Left lobe of liver (tissue), 2 donors: ENCODE measurements around the gene KIF6. TPM values are rescaled to one million over a fixed set of nuclear protein-coding genes. Genes with fewer than 3 reads are reported as not detected.
"Not testable (repeated sequence)": the region's sequence is repeated elsewhere in the genome, so short reads cannot be mapped to it uniquely, and the experiment has no call there.

Experiments used
- ATAC-seq: fragments of 200-7000 bp; cut with Tn5 transposase; one replicate; pipeline ENCODE4 v1.9.1; 2020; ENCODE audit warnings: mild to moderate bottlenecking, moderate library complexity
- DNase-seq: peaks from one replicate; pipeline ENCODE4 v3.0.0-alpha.2; 2020; ENCODE audit warnings: low spot score
- total RNA-seq: library from RNA; stranded (reverse); gene quantifications from one replicate; pipeline ENCODE4 v1.2.1, GENCODE V29; 2021
- donor health status: DM: no; HTN: no; CAD: no; lungs with moderate emphysema.
- donor health status: DM: no; HTN: yes; CAD: no.

The KIF6 gene
- total RNA-seq, 1 donor from 2014 or later: 0.05 TPM

- DNase-seq: no peak
- no peak for ATAC-seq
Observed at GRCh38 chr6:39515006-39515405, 210.2 kb downstream of the KIF6 start.

GRCh38 chr6:39509831-39510230 is 215.4 kb downstream of the KIF6 start:
- not testable (repeated sequence) for ATAC-seq, DNase-seq

- ATAC-seq (no peak), DNase-seq (no peak)
Observed at GRCh38 chr6:39508515-39508914, 216.7 kb downstream of the KIF6 start.

GRCh38 chr6:39507331-39507998 is 217.7 kb downstream of the KIF6 start:
- ATAC-seq: no peak
- DNase-seq: no peak

GRCh38 chr6:39502362-39502955 is 222.7 kb downstream of the KIF6 start:
- not testable (repeated sequence) for ATAC-seq

GRCh38 chr6:39499053-39499452 is 226.2 kb downstream of the KIF6 start:
- ATAC-seq (no peak), DNase-seq (no peak)

More at GRCh38 chr6:39502362-39502955, 222.7 kb downstream of the KIF6 start:
- not testable (repeated sequence) for DNase-seq

DNA sequence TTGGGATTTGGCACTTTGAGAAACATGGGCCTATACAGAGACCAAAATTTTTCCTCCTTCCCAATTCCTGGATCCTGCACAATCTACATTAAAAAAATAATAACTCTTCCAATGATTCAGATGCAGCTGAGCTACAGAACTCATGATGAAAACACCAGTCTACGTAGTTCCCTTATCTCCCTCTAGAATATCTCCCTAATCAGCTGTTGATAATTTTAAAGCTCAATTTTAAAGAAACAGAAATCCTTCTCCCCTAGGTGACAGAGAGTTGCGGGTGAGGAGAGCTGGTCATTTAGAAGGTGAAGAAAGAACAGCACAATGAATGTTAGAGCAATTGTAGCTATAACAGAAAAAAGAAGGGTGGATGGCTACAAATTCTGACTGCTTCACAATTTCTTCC is 227.1 kb downstream of the KIF6 start:
- no peak for DNase-seq
- no peak for ATAC-seq

- DNase-seq: peak; percentile 73
Observed at GRCh38 chr6:39496915-39497314, 228.3 kb downstream of the KIF6 start.

GRCh38 chr6:39496456-39496855 is 228.8 kb downstream of the KIF6 start:
- ATAC-seq: no peak
- DNase-seq: no peak

More at GRCh38 chr6:39496915-39497314, 228.3 kb downstream of the KIF6 start:
- peak; percentile 97 for ATAC-seq

- ATAC-seq: no peak
- DNase-seq: no peak
Observed at GRCh38 chr6:39495640-39496039, 229.6 kb downstream of the KIF6 start.

DNA sequence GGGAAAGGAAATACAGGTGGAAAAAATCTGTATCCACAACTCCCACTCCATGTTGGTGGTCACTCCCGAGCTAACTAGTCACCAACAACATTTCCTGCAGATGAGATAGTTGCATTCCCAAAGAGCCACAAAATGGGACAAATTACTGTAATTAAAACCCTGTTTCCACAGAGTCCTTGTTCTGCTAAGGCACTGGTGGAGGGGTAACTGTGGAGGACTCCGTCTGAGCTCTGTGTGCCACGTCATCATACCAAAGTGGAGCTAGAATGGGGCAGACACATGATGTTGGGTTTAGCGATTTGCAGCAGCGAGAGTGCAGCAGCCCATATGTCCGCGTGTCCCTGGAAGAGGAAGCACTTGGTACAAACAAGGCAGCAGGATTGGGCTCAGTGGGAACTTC is 230.2 kb downstream of the KIF6 start:
- no peak for DNase-seq
- no peak for ATAC-seq

DNA sequence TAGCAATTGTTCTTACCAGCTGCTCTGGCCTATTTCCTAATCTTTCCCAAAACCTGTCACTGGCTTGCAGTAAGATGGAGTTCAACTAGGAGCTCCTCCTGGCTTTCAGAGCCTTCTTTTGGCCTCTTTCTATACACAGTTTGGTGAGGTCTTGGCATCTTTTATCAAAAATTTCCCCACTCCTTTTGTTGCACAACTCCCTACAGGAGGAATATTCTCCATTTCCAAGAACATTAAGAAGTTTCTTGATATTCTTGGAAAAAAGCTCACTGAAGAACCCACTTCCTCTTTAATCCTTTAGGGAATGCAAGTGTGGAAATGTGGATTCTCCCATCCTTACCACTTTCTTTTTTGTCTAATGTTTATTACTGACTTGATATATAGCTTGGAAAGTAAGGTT is 231.4 kb downstream of the KIF6 start:
- DNase-seq (no peak), ATAC-seq (no peak)

DNA sequence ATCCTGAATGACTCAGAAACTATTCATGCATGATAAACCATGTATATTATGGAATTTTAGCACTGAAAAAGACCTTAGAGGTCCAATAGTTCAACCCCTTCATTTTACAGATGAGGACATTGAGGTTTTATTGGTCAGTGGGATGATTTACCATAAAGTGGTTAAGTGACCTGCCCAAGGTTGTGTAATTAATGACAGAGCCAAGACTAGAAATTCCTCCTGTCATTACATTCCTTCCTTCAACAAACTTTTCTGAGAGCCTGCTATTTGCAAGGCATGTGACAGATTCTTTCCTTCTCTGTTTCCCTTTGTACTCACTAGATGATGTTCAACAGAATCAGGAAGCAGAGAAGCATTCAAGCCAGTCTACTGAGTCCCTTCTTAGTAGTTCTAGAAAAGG is 232.0 kb downstream of the KIF6 start:
- no peak for DNase-seq
- ATAC-seq: no peak

DNA sequence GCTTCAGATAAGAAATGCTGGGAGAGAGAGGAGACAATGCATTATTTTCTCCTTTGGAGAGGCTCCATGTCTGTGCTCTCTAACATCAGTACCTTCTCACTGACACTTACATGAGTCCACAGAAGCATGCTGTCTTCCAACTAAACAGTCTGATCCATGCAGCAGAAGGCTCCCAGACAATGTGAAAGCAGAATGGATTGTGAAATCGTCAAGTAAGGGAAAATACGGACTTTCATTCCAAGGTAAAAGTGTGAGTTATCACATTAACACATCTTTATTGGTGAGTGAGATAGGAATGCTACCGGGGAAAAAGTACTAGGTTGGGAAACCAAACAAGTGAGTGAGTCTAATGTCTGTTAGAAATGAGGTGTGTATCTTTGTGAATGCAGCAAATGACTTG is 235.1 kb downstream of the KIF6 start:
- DNase-seq: no peak

DNA sequence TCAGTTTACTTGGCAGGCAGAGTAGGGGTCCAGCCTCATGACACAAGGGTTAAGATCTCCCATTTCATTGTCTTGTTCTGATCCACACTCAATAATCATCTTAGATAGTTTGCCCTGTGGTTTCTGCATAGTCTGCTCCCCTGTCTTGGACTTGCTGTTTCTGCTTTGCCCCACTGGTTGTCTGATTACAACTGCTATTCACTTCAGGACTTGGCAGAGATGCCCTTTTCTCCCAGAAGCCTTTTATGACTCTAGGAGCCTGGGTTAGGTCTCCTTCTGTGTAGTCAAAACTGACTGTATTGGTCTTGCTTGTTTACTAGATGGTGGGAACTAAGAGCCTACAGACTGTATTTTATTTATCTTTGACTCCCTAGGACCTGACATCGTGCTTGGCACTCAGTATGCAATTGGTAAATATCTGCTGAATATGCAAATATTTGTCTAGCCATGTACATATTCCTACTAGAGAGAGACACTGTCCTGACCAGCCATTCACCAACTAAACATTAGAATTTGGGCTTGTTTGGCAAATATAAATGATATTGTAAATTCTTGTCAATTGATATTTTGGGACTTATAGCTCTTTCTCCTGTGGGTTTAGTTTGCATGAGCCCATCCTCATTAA is 236.8 kb downstream of the KIF6 start:
- no peak for DNase-seq
- ATAC-seq: no peak

More for the DNA sequence above, 235.1 kb downstream of the KIF6 start:
- ATAC-seq: peak; percentile 44

- DNase-seq: no peak
- no peak for ATAC-seq
Observed at GRCh38 chr6:39484276-39484675, 240.9 kb downstream of the KIF6 start.

GRCh38 chr6:39479819-39480218 is 245.4 kb downstream of the KIF6 start:
- not testable (repeated sequence) for DNase-seq, ATAC-seq

- ATAC-seq: no peak
Observed at GRCh38 chr6:39476670-39477069, 248.5 kb downstream of the KIF6 start.

GRCh38 chr6:39476151-39476550 is 249.1 kb downstream of the KIF6 start:
- no peak for ATAC-seq
- DNase-seq: no peak

More at GRCh38 chr6:39476670-39477069, 248.5 kb downstream of the KIF6 start:
- DNase-seq: no peak

DNA sequence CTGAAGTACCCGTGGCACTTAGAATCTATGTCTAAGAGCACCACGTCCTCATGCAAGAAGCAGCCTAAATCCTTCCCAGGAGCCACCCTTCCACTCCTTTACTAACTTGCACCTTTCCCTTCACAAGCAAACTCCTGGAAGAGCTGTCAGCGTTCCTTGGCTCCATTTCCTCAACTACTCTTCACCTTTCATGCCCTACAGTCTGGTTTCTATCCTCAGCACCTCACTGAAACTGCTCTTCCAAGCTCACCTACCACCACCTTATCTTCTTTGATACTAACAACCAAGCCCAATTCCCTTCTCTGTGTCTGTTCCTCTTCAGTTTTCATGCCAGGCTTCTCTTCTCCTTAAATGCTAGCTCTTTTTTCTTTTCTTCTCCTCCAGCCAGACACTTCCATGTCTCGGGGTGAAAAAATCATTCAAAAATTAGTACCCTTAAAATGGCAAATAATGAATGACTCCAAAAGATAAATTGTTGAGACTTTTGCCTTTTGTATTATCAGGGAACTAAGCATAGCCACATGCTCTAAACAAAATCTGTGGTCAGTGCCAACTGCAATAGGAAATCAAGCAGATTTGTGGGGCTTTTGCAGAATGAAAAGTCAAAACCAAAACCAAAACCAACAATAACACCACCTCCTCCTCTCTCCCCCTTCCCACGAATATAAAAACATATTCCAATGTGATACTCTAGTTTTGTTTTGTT is 253.1 kb downstream of the KIF6 start:
- DNase-seq (no peak), ATAC-seq (no peak)

DNA sequence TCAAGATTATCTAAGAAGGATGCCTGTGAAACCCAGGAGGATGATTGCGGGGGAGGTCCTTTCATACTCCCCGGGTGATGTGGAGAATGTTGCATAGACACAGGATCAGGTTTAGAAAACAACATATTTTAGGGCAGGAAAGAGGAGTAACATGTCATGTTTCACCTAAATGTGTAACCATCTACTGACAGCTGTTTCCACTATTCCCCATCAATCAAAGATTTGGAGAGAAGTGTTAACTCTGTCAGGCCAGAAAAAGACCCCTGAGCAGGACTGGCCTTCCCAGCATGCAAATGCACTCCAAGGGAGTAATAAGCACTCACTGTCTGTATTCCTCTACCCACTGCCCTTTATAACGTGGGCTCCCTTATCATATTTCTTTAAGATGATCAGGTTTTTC is 254.7 kb downstream of the KIF6 start:
- ATAC-seq: no peak
- no peak for DNase-seq

DNA sequence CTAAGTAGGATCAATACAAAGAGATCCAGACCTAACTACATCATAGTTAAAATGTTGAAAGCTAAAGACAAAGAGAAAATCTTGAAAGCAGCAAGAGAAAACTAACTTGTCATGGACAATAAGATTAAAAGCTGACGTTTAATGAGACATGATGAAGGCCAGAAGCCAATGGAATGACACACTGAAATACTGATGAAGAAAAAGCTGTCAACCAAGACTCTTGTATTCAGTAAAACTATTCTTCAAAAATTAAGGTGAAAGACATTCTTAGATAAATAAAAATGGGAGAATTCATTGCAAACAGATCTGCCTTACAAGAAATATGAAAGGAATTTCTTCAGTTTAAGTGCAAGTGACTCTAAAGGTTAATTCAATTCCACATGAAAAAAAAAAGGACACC is 256.8 kb downstream of the KIF6 start:
- ATAC-seq (no peak), DNase-seq (no peak)
